ENCODE results near the gene SETBP1.

Gene SETBP1

DNA sequence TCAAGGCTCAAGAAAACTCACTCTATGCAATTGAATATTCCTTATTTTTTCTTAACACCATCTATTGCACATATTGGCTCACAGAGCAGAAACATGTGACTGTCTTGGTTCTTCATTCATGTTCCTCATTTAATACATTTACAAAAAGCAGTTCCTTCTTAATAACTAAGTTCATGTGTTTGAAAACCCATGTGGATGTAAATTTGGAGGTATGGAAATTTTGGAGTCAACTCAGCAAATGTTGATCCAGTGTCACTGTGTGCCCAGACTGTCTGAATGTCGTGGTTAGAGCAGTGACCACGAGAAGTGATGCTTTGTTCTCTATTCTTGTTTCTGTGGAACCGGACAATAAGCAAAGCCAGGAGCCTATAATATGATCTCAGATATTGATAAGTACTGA lies 299.1 kb downstream of the SETBP1 start:
- Histone ChIP-seq H3K4me3 (ENCODE audit: low read length) (no peak overlapping the region), H3K9me3 (ENCODE audit: control insufficient read depth, insufficient read depth, low read length) (no peaks in the 10 kb centered on the region), H4K20me1 (ENCODE audit: control insufficient read depth, insufficient read depth, low read depth, low read length) (no peaks in the 10 kb centered on the region), H3K36me3 (ENCODE audit: control insufficient read depth, low read length) (no peaks in the 10 kb centered on the region), H3K4me1 (ENCODE audit: control insufficient read depth, low read length) (no peaks in the 10 kb centered on the region), H3K27ac (ENCODE audit: low read depth, low read length) (no peak overlapping the region), H3F3A (ENCODE audit: control insufficient read depth, insufficient read depth) (no peaks in the 10 kb centered on the region), H3K79me2 (ENCODE audit: control insufficient read depth, low read length) (no peaks in the 10 kb centered on the region), H3K9me2 (replicated peaks; ENCODE audit: control insufficient read depth, low read length) (no peaks in the 10 kb centered on the region), H3K27me3 (ENCODE audit: control insufficient read depth, low read length) (no peaks in the 10 kb centered on the region), H3K4me2 (ENCODE audit: low read length) (no peak overlapping the region)
- no peak for TF ChIP-seq EZH2phosphoT487 (IDR thresholded peaks at IDR 0.05; ENCODE audit: borderline replicate concordance, low read length)
- TF ChIP-seq, protein P1, sequence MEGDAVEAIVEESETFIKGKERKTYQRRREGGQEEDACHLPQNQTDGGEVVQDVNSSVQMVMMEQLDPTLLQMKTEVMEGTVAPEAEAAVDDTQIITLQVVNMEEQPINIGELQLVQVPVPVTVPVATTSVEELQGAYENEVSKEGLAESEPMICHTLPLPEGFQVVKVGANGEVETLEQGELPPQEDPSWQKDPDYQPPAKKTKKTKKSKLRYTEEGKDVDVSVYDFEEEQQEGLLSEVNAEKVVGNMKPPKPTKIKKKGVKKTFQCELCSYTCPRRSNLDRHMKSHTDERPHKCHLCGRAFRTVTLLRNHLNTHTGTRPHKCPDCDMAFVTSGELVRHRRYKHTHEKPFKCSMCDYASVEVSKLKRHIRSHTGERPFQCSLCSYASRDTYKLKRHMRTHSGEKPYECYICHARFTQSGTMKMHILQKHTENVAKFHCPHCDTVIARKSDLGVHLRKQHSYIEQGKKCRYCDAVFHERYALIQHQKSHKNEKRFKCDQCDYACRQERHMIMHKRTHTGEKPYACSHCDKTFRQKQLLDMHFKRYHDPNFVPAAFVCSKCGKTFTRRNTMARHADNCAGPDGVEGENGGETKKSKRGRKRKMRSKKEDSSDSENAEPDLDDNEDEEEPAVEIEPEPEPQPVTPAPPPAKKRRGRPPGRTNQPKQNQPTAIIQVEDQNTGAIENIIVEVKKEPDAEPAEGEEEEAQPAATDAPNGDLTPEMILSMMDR (IDR thresholded peaks at IDR 0.05; ENCODE audit: low read depth, low read length, poor library complexity, severe bottlenecking): no peak

DNA sequence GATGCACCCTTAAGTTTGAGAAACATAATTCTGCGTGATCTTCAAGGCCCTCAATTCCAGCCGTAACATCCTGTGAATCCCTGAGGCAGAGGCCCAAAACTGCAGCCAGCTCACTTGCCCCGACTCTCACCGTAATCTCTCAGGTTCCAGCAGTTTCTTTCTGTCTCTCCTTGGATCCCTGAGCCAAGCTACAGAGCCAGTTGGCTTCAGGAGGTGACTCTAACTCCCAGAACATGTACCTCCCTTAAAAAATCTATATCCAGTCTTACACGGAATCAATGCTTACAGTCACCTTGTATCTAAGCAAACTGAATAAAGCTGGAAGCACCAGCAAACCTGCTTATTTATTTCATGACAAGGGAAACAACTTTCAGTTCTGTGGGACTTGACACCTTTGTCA lies 300.4 kb downstream of the SETBP1 start:
- H4K20me1 ChIP-seq (ENCODE audit: control insufficient read depth, insufficient read depth, low read depth, low read length): no peaks in the 10 kb centered on the region
- no peak overlapping the region for H3K4me3 ChIP-seq (ENCODE audit: low read length)
- no peaks in the 10 kb centered on the region for H3K4me1 ChIP-seq (ENCODE audit: control insufficient read depth, low read length)
- no peaks in the 10 kb centered on the region for H3K27me3 ChIP-seq (ENCODE audit: control insufficient read depth, low read length)
- no peak overlapping the region for H3K27ac ChIP-seq (ENCODE audit: low read depth, low read length)
- H3K9me3 ChIP-seq (ENCODE audit: control insufficient read depth, insufficient read depth, low read length): no peaks in the 10 kb centered on the region
- TF ChIP-seq EZH2phosphoT487 (IDR thresholded peaks at IDR 0.05; ENCODE audit: borderline replicate concordance, low read length): no peak
- TF ChIP-seq, protein P1 (IDR thresholded peaks at IDR 0.05; ENCODE audit: low read depth, low read length, poor library complexity, severe bottlenecking): no peak
- no peaks in the 10 kb centered on the region for H3K36me3 ChIP-seq (ENCODE audit: control insufficient read depth, low read length)
- no peak overlapping the region for H3K4me2 ChIP-seq (ENCODE audit: low read length)
- no peaks in the 10 kb centered on the region for H3K79me2 ChIP-seq (ENCODE audit: control insufficient read depth, low read length)
- H3F3A ChIP-seq (ENCODE audit: control insufficient read depth, insufficient read depth): no peaks in the 10 kb centered on the region
- H3K9me2 ChIP-seq (replicated peaks; ENCODE audit: control insufficient read depth, low read length): no peaks in the 10 kb centered on the region

DNA sequence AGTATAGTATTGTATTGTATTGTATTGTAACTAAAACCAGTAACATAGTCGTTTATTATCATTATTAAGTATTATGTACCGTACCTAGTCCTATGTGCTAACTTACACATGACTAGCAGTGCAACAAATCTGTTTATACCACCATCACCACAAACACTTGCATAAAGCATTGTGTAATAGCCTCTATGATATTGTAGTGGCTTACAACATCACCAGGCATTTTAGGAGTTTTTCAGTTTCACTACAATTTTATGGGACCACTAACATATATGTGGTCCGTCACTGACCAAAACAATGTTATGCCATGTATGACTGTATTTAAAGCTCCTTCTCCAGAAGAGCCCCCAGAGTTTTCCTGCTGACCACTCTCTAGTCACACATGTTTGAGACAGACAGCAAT lies 306.2 kb downstream of the SETBP1 start:
- Histone ChIP-seq H3K27ac (ENCODE audit: low read depth, low read length) (no peak overlapping the region), H3K9me2 (replicated peaks; ENCODE audit: control insufficient read depth, low read length) (no peaks in the 10 kb centered on the region), H3K4me3 (ENCODE audit: low read length) (no peak overlapping the region), H3K27me3 (ENCODE audit: control insufficient read depth, low read length) (no peaks in the 10 kb centered on the region), H3K79me2 (ENCODE audit: control insufficient read depth, low read length) (no peaks in the 10 kb centered on the region), H3K9me3 (ENCODE audit: control insufficient read depth, insufficient read depth, low read length) (no peaks in the 10 kb centered on the region), H4K20me1 (ENCODE audit: control insufficient read depth, insufficient read depth, low read depth, low read length) (no peaks in the 10 kb centered on the region), H3K4me1 (ENCODE audit: control insufficient read depth, low read length) (no peaks in the 10 kb centered on the region), H3F3A (ENCODE audit: control insufficient read depth, insufficient read depth) (no peaks in the 10 kb centered on the region), H3K36me3 (ENCODE audit: control insufficient read depth, low read length) (no peaks in the 10 kb centered on the region), H3K4me2 (ENCODE audit: low read length) (no peak overlapping the region)
- TF ChIP-seq, protein P1 (IDR thresholded peaks at IDR 0.05; ENCODE audit: low read depth, low read length, poor library complexity, severe bottlenecking): no peak
- no peak for TF ChIP-seq EZH2phosphoT487 (IDR thresholded peaks at IDR 0.05; ENCODE audit: borderline replicate concordance, low read length)

DNA sequence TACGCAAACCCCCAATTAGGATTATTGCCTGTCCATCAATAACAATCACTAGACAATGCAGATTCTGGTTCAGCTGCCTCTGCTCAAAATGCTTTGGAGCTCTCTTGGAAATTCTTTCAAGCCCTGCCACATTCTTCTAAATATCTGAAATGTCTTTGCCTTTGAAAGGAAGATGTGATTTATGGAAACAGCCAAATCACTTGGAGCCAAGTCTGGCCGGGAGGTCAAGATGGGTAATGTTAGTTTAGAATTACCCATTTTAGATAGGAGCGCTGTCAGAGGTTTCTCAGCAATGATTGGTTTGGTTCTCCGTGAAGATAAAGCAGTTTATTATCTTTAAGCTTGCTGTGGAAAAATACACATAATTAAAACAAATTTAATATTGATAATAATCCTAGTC lies 306.7 kb downstream of the SETBP1 start:
- no peaks in the 10 kb centered on the region for H3K79me2 ChIP-seq (ENCODE audit: control insufficient read depth, low read length)
- no peak overlapping the region for H3K27ac ChIP-seq (ENCODE audit: low read depth, low read length)
- no peak overlapping the region for H3K4me3 ChIP-seq (ENCODE audit: low read length)
- no peaks in the 10 kb centered on the region for H3K4me1 ChIP-seq (ENCODE audit: control insufficient read depth, low read length)
- H3K27me3 ChIP-seq (ENCODE audit: control insufficient read depth, low read length): no peaks in the 10 kb centered on the region
- H3K9me3 ChIP-seq (ENCODE audit: control insufficient read depth, insufficient read depth, low read length): no peaks in the 10 kb centered on the region
- no peaks in the 10 kb centered on the region for H3F3A ChIP-seq (ENCODE audit: control insufficient read depth, insufficient read depth)
- H4K20me1 ChIP-seq (ENCODE audit: control insufficient read depth, insufficient read depth, low read depth, low read length): no peaks in the 10 kb centered on the region
- no peaks in the 10 kb centered on the region for H3K9me2 ChIP-seq (replicated peaks; ENCODE audit: control insufficient read depth, low read length)
- H3K4me2 ChIP-seq (ENCODE audit: low read length): no peak overlapping the region
- TF ChIP-seq, protein P1 (IDR thresholded peaks at IDR 0.05; ENCODE audit: low read depth, low read length, poor library complexity, severe bottlenecking): no peak
- no peak for TF ChIP-seq EZH2phosphoT487 (IDR thresholded peaks at IDR 0.05; ENCODE audit: borderline replicate concordance, low read length)
- no peaks in the 10 kb centered on the region for H3K36me3 ChIP-seq (ENCODE audit: control insufficient read depth, low read length)
